HFFc6 (cell line): Measurements from ENCODE around the gene NUTM1. TPM values are rescaled to one million over a fixed set of nuclear protein-coding genes. Genes with fewer than 3 reads are reported as not detected.

Experiments
- DNase-seq: peaks from one replicate; pipeline ENCODE4 v3.0.0-alpha.2; 2018
- H3K27ac Mint-ChIP-seq: 2 replicates; pipeline ENCODE4 v1.8.0; 2020; ENCODE audit warnings: mild to moderate bottlenecking, mixed read lengths
- H3K27me3 Mint-ChIP-seq: 2 replicates; pipeline ENCODE4 v1.8.0; 2021; ENCODE audit warnings: mild to moderate bottlenecking, moderate library complexity, mixed read lengths; ENCODE audit not compliant: insufficient read depth
- H3K36me3 Mint-ChIP-seq: 2 replicates; pipeline ENCODE4 v1.8.0; 2021; ENCODE audit warnings: low read depth, mixed read lengths
- H3K4me1 Mint-ChIP-seq: 2 replicates; pipeline ENCODE4 v1.8.0; 2020; ENCODE audit warnings: low read depth, mixed read lengths
- H3K4me3 Mint-ChIP-seq: 2 replicates; pipeline ENCODE4 v1.8.0; 2020; ENCODE audit warnings: mild to moderate bottlenecking, moderate library complexity, mixed read lengths
- H3K9me3 Mint-ChIP-seq: 2 replicates; pipeline ENCODE4 v1.8.0; 2020; ENCODE audit warnings: mild to moderate bottlenecking, mixed read lengths
- total RNA-seq, 6 experiments: library from RNA; stranded (reverse); fragmentation: NEBNext Ultra II Directional; extraction: Animal tissue kit (Norgen Biotek cat#: 25700); gene quantifications; 2 replicates in 1 of 6; 3 replicates in 5 of 6; pipeline ENCODE4 v1.2.3, GENCODE V29; 2021
- TF ChIP-seq, protein P1 (sequence below): fragments of 200-600 bp; sonication (generic); IDR thresholded peaks from 2 replicates; pipeline ENCODE4 v1.5.0; 2021; ENCODE audit warnings: antibody characterized with exemption, mild to moderate bottlenecking

NUTM1 gene
- total RNA-seq, 6 experiments from 2014 or later, result not detected

- Mint-ChIP-seq H3K27me3 (no peaks in the 10 kb centered on the region), H3K9me3 (no peaks in the 10 kb centered on the region), H3K4me1 (peaks cover 13% of the 10 kb centered on the region), H3K4me3 (no peak overlapping the region), H3K36me3 (no peaks in the 10 kb centered on the region), H3K27ac (no peak overlapping the region)
- no peak for DNase-seq
- TF ChIP-seq, protein P1, sequence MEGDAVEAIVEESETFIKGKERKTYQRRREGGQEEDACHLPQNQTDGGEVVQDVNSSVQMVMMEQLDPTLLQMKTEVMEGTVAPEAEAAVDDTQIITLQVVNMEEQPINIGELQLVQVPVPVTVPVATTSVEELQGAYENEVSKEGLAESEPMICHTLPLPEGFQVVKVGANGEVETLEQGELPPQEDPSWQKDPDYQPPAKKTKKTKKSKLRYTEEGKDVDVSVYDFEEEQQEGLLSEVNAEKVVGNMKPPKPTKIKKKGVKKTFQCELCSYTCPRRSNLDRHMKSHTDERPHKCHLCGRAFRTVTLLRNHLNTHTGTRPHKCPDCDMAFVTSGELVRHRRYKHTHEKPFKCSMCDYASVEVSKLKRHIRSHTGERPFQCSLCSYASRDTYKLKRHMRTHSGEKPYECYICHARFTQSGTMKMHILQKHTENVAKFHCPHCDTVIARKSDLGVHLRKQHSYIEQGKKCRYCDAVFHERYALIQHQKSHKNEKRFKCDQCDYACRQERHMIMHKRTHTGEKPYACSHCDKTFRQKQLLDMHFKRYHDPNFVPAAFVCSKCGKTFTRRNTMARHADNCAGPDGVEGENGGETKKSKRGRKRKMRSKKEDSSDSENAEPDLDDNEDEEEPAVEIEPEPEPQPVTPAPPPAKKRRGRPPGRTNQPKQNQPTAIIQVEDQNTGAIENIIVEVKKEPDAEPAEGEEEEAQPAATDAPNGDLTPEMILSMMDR, result no peak
Observed at GRCh38 chr15:34311563-34311962, 31.6 kb upstream of the NUTM1 start.

GRCh38 chr15:34314491-34315490 is 28.3 kb upstream of the NUTM1 start:
- H3K36me3 Mint-ChIP-seq, result no peaks in the 10 kb centered on the region
- TF ChIP-seq, protein P1, result no peak
- DNase-seq, result no peak
- no peak overlapping the region for H3K27ac Mint-ChIP-seq
- no peaks in the 10 kb centered on the region for H3K9me3 Mint-ChIP-seq
- H3K27me3 Mint-ChIP-seq, result no peaks in the 10 kb centered on the region
- H3K4me1 Mint-ChIP-seq, result peaks cover 23% of the 10 kb centered on the region
- H3K4me3 Mint-ChIP-seq, result no peak overlapping the region

DNA sequence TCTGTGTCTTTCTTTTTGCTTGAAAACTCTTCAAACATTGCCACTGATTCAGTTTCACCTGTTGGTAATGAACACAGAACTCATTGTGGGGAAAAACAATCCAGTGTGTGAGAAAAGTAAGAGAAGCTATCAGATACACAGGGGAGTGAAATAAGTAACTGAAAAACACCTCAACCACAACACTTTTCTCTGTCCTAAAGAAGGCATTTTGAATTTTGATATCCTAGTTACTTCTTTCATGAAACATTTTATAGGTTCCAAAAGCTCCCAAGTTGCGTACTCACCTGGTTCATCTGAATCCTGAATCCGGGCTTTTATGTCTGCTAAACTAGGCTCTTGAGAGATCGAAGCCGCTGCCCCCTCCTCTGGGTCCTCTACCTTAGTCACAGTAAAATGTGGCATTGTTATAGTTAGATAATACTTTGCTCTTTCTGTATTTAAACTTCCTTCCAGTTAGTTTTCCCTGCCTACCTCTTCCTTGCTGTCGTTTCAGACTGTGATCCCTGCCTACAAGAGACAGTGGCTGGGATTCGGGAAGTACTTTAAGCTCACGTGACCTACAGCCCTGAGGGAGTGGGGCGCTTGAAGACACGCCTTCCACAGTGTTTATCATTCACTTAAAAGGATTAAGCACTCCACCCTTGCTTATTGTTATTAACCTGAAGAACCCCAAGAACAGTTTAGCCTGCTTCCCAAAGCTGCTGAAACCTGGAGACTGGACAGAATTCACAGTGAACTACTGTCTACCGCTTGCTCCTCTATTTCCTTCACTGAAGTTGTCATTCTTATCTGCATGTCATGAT is 24.6 kb upstream of the NUTM1 start:
- H3K27me3 Mint-ChIP-seq, result no peaks in the 10 kb centered on the region
- H3K9me3 Mint-ChIP-seq, result no peaks in the 10 kb centered on the region
- peaks cover 27% of the 10 kb centered on the region for H3K4me1 Mint-ChIP-seq
- H3K4me3 Mint-ChIP-seq, result peak overlapping the region; percentile 86
- H3K27ac Mint-ChIP-seq, result peak overlapping the region; percentile 12; the same call in 1 of the 2 replicates
- TF ChIP-seq, protein P1, result no peak
- no peaks in the 10 kb centered on the region for H3K36me3 Mint-ChIP-seq
- peak; percentile 18 for DNase-seq

GRCh38 chr15:34323217-34323616 is 19.9 kb upstream of the NUTM1 start:
- TF ChIP-seq, protein P1, result no peak
- Mint-ChIP-seq H3K4me3 (no peak overlapping the region), H3K4me1 (peaks cover 12% of the 10 kb centered on the region), H3K27me3 (no peaks in the 10 kb centered on the region), H3K9me3 (no peaks in the 10 kb centered on the region), H3K27ac (no peak overlapping the region), H3K36me3 (no peaks in the 10 kb centered on the region)
- no peak for DNase-seq

- no peaks in the 10 kb centered on the region for H3K27me3 Mint-ChIP-seq
- no peaks in the 10 kb centered on the region for H3K9me3 Mint-ChIP-seq
- no peak for DNase-seq
- TF ChIP-seq, protein P1, result no peak
- H3K27ac Mint-ChIP-seq, result no peak overlapping the region
- H3K4me1 Mint-ChIP-seq, result peaks cover 4% of the 10 kb centered on the region; the same call in 1 of the 2 replicates
- no peak overlapping the region for H3K4me3 Mint-ChIP-seq
- H3K36me3 Mint-ChIP-seq, result no peaks in the 10 kb centered on the region
Observed at GRCh38 chr15:34324933-34325332, 18.2 kb upstream of the NUTM1 start.
